ENCODE data around the gene ARMH3.

DNA sequence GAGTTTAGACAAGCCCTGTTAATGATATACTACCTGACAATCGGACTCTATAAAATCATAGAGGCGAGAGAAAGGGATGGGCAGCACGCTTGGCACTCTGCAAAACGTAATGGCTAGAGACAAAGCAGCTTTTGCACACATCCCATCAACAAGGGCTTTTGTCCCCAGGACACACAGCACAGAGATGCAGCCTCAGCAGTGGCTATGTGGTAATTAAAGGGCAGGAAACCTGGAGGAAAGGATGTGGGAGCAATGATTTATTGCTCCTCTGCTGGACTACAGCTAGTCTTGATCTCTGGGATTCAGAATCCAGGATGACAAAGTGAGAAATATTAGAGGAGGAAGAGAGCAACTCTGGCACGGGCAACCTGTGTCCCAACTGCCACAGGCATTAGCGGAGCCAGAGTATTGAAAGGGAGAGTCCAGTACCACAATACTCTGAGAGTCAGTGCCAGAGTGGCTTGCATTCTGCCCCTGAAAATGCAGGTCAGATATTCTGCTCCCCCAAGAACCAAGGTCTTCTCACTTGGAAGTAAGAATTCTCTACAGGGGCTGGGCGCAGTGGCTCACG, 96.5 kb downstream of the ARMH3 start:
- TF ChIP-seq POLR2A (IDR thresholded peaks at IDR 0.05), result no peak
- TF ChIP-seq, protein P1, sequence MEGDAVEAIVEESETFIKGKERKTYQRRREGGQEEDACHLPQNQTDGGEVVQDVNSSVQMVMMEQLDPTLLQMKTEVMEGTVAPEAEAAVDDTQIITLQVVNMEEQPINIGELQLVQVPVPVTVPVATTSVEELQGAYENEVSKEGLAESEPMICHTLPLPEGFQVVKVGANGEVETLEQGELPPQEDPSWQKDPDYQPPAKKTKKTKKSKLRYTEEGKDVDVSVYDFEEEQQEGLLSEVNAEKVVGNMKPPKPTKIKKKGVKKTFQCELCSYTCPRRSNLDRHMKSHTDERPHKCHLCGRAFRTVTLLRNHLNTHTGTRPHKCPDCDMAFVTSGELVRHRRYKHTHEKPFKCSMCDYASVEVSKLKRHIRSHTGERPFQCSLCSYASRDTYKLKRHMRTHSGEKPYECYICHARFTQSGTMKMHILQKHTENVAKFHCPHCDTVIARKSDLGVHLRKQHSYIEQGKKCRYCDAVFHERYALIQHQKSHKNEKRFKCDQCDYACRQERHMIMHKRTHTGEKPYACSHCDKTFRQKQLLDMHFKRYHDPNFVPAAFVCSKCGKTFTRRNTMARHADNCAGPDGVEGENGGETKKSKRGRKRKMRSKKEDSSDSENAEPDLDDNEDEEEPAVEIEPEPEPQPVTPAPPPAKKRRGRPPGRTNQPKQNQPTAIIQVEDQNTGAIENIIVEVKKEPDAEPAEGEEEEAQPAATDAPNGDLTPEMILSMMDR (IDR thresholded peaks at IDR 0.05 in 4 of 5, conservative IDR thresholded peaks at IDR 0.05 in 1 of 5), result no peak

Measured in gastrocnemius medialis (tissue), 4 donors.